SK-N-SH (cell line): ENCODE measurements around the gene CD53. TPM values are rescaled to one million over a fixed set of nuclear protein-coding genes. Genes with fewer than 3 reads are reported as not detected.
"Not testable (repeated sequence)": the region's sequence is repeated elsewhere in the genome, so short reads cannot be mapped to it uniquely, and the experiment has no call there.

Source experiments
- CTCF ChIA-PET: fragments of 300-600, 350-600 bp; formaldehyde crosslinking; extraction: SDS; loops from one replicate; lab custom pipeline; 2021; lab: Yijun Ruan, JAX
- POLR2A ChIA-PET: fragments of 350-600 bp; sonication (Branson Sonifier 250); formaldehyde crosslinking; extraction: SDS; loops from one replicate; lab custom pipeline; 2020; ENCODE audit warnings: antibody characterized with exemption, inconsistent platforms; lab: Yijun Ruan, JAX
- DNase-seq: peaks from one replicate; pipeline ENCODE4 v3.0.0; 2012
- H2AFZ ChIP-seq: fragments of 200-600 bp; sonication (generic); 2 replicates; pipeline ENCODE4 v1.8.1; 2016; ENCODE audit warnings: antibody characterized with exemption, mild to moderate bottlenecking, low read depth
- H3F3A ChIP-seq: fragments of 200-600 bp; sonication (generic); replicated peaks from 2 replicates; pipeline ENCODE3; 2016; ENCODE audit warnings: antibody characterized with exemption, mild to moderate bottlenecking; ENCODE audit not compliant: insufficient read depth
- H3K27ac ChIP-seq, 2 experiments: fragments of 200-500 bp in 1 of 2; fragments of 200-600 bp in 1 of 2; sonication (Bioruptor generic) in 1 of 2; sonication (generic), shearing (Covaris generic) in 1 of 2; 2 replicates each; pipeline versions ENCODE4 v1.5.1 to v1.6.1; 2014 to 2016; ENCODE audit warnings: low read depth in 2 of 2, inconsistent platforms in 1 of 2, low read length in 1 of 2, mild to moderate bottlenecking in 1 of 2, mixed read lengths in 1 of 2
- H3K27me3 ChIP-seq: fragments of 200-600 bp; sonication (generic), shearing (Covaris generic); 2 replicates; pipeline ENCODE4 v1.6.1; 2016; ENCODE audit warnings: mixed run types; ENCODE audit not compliant: insufficient read depth
- H3K36me3 ChIP-seq, 2 experiments: fragments of 200-500 bp in 1 of 2; fragments of 200-600 bp in 1 of 2; sonication (Bioruptor generic) in 1 of 2; sonication (generic) in 1 of 2; replicated peaks in 1 of 2; 2 replicates each; pipeline versions ENCODE3 to v1.5.1; 2014 to 2016; ENCODE audit warnings: low read length in 1 of 2, mild to moderate bottlenecking in 1 of 2; ENCODE audit not compliant: insufficient read depth in 2 of 2, control insufficient read depth in 1 of 2
- H3K4me1 ChIP-seq, 2 experiments: fragments of 200-500 bp in 1 of 2; fragments of 200-600 bp in 1 of 2; sonication (Bioruptor generic) in 1 of 2; sonication (generic), shearing (Covaris generic) in 1 of 2; 2 replicates each; pipeline versions ENCODE4 v1.5.1 to v1.6.1; 2014 to 2016; ENCODE audit warnings: low read depth in 1 of 2, low read length in 1 of 2, mixed run types in 1 of 2; ENCODE audit not compliant: insufficient read depth in 2 of 2, control insufficient read depth in 1 of 2
- H3K4me2 ChIP-seq: fragments of 200-600 bp; sonication (generic), shearing (Covaris generic); 2 replicates; pipeline ENCODE4 v1.6.1; 2017; ENCODE audit warnings: mixed run types
- H3K4me3 ChIP-seq, 2 experiments: fragments of 200-500 bp in 1 of 2; fragments of 200-600 bp in 1 of 2; sonication (Bioruptor generic) in 1 of 2; sonication (generic), shearing (Covaris generic) in 1 of 2; 2 replicates each; pipeline versions ENCODE4 v1.5.1 to v1.8.1; 2014 to 2016; ENCODE audit warnings: low read depth in 2 of 2, inconsistent platforms in 1 of 2, low read length in 1 of 2, mild to moderate bottlenecking in 1 of 2, mixed read lengths in 1 of 2, moderate library complexity in 1 of 2
- H3K79me2 ChIP-seq: fragments of 200-600 bp; sonication (generic); 2 replicates; pipeline ENCODE4 v1.8.1; 2017; ENCODE audit warnings: mild to moderate bottlenecking; ENCODE audit not compliant: insufficient read depth
- H3K9ac ChIP-seq: fragments of 200-600 bp; sonication (generic); 2 replicates; pipeline ENCODE4 v1.6.1; 2017; ENCODE audit warnings: mixed run types
- H3K9me2 ChIP-seq: fragments of 200-600 bp; sonication (generic); 2 replicates; pipeline ENCODE4 v1.6.1; 2017; ENCODE audit warnings: mixed run types
- H3K9me3 ChIP-seq: fragments of 200-600 bp; sonication (generic); 2 replicates; pipeline ENCODE4 v1.6.1; 2017; ENCODE audit warnings: mixed run types, mild to moderate bottlenecking, moderate library complexity
- H4K20me1 ChIP-seq: fragments of 200-600 bp; sonication (generic); 2 replicates; pipeline ENCODE4 v1.6.1; 2017; ENCODE audit warnings: mild to moderate bottlenecking, mixed run types; ENCODE audit not compliant: insufficient read depth
- CTCF ChIP-seq: fragments of 200-600 bp; sonication (generic); IDR thresholded peaks from 2 replicates; pipeline ENCODE4 v1.6.1; 2017; ENCODE audit warnings: antibody characterized with exemption, mild to moderate bottlenecking, moderate library complexity
- EP300 ChIP-seq, 2 experiments: IDR thresholded peaks; 2 replicates each; pipeline versions ENCODE4 v1.4.0 to v1.6.1; 2012; ENCODE audit warnings: borderline replicate concordance in 1 of 2, low read depth in 1 of 2, low read length in 1 of 2
- IRF3 ChIP-seq: fragments of 150-350 bp; IDR thresholded peaks from 2 replicates; pipeline ENCODE4 v1.6.1; 2016; ENCODE audit warnings: mild to moderate bottlenecking, low read depth, low read length
- MAX ChIP-seq: IDR thresholded peaks from 2 replicates; pipeline ENCODE4 v1.4.0; 2012; ENCODE audit warnings: low read depth
- MXI1 ChIP-seq: IDR thresholded peaks from 2 replicates; pipeline ENCODE4 v1.6.1; 2012; ENCODE audit warnings: mild to moderate bottlenecking, low read depth, low read length, improper control_type of control experiment
- PBX3 ChIP-seq: IDR thresholded peaks from 2 replicates; pipeline ENCODE4; 2012
- POLR2AphosphoS5 ChIP-seq: IDR thresholded peaks from 2 replicates; pipeline ENCODE4 v1.6.1; 2012; ENCODE audit warnings: low read depth, low read length
- RAD21 ChIP-seq: IDR thresholded peaks from 2 replicates; pipeline ENCODE4 v1.6.1; 2012; ENCODE audit warnings: mild to moderate bottlenecking, low read length
- RCOR1 ChIP-seq: fragments of 150-350 bp; IDR thresholded peaks from 2 replicates; pipeline ENCODE4 v1.6.1; 2017; ENCODE audit warnings: antibody characterized with exemption, low read length
- SIN3A ChIP-seq: IDR thresholded peaks from 2 replicates; pipeline ENCODE4 v1.6.1; 2012; ENCODE audit warnings: low read depth, mild to moderate bottlenecking, low read length, moderate library complexity, borderline replicate concordance
- SMC3 ChIP-seq: IDR thresholded peaks from 2 replicates; pipeline ENCODE4 v1.6.1; 2012; ENCODE audit warnings: low read depth, low read length, improper control_type of control experiment
- TEAD4 ChIP-seq: IDR thresholded peaks from 2 replicates; pipeline ENCODE4 v1.4.0; 2012; ENCODE audit warnings: mild to moderate bottlenecking, borderline replicate concordance; ENCODE audit not compliant: insufficient read depth
- YY1 ChIP-seq: IDR thresholded peaks from 2 replicates; pipeline ENCODE4 v1.4.0; 2012; ENCODE audit warnings: low read depth, mild to moderate bottlenecking
- WGBS: methylation state at CpG from one replicate; pipeline ENCODE4 v1.1.6; 2017; ENCODE audit warnings: low lambda C conversion rate; 5-methylcytosine and 5-hydroxymethylcytosine counted together
- polyA plus RNA-seq, 3 experiments: library from polyadenylated mRNA; depleted of rRNA; stranded (reverse); fragments of >200 nt; gene quantifications; 2 replicates each; pipeline ENCODE4 v1.2.3, GENCODE V29; 2012

The CD53 gene
- polyA plus RNA-seq, 1 of the 3 experiments (the other 2 are of a cell fraction) = not detected

GRCh38 chr1:110928904-110929303, 56.0 kb downstream of the CD53 start:
- ChIA-PET CTCF (no interaction called here), POLR2A (no interaction called here)
- Histone ChIP-seq H3K9me3 (no peaks in the 10 kb centered on the region), H3K36me3 (no peaks in the 10 kb centered on the region), H3K9ac (no peak overlapping the region), H3K4me1 (no peaks in the 10 kb centered on the region), H3K79me2 (no peaks in the 10 kb centered on the region), H4K20me1 (no peaks in the 10 kb centered on the region), H3K4me2 (no peak overlapping the region), H3K27ac (no peak overlapping the region), H3K9me2 (no peaks in the 10 kb centered on the region), H3K4me3 (no peak overlapping the region), H2AFZ (no peak overlapping the region), H3K27me3 (no peaks in the 10 kb centered on the region), H3F3A (no peaks in the 10 kb centered on the region)
- TF ChIP-seq PBX3 (no peak), YY1 (no peak), RAD21 (no peak), IRF3 (no peak), MXI1 (no peak), EP300 (IDR thresholded peaks at IDR 0.05; ENCODE audit: borderline replicate concordance in 1 of 2, low read depth in 1 of 2, low read length in 1 of 2) (no peak)
- DNase-seq = no peak
- WGBS = 1% methylated on average over 2 of the region's 2 CpGs

GRCh38 chr1:110931097-110931496, 58.1 kb downstream of the CD53 start:
- H3K9me2 ChIP-seq, CTCF ChIA-PET, H4K20me1 ChIP-seq, H3K79me2 ChIP-seq, H3K4me1 ChIP-seq, H3K27ac ChIP-seq, H3K4me2 ChIP-seq, H3K4me3 ChIP-seq, H3F3A ChIP-seq, POLR2A ChIA-PET, H3K36me3 ChIP-seq, DNase-seq, H3K9me3 ChIP-seq, H2AFZ ChIP-seq, H3K27me3 ChIP-seq, H3K9ac ChIP-seq: not testable (repeated sequence)
- 71% methylated on average over 3 of the region's 3 CpGs for WGBS

GRCh38 chr1:110936567-110936966, 63.6 kb downstream of the CD53 start:
- H3K4me2 ChIP-seq = no peak overlapping the region
- no peaks in the 10 kb centered on the region for H3K27me3 ChIP-seq
- no peak overlapping the region for H3K9ac ChIP-seq
- H3K9me3 ChIP-seq = no peaks in the 10 kb centered on the region
- H2AFZ ChIP-seq = no peak overlapping the region
- no peak overlapping the region for H3K27ac ChIP-seq
- H3K36me3 ChIP-seq = no peaks in the 10 kb centered on the region
- ChIA-PET CTCF (no interaction called here), POLR2A (no interaction called here)
- no peaks in the 10 kb centered on the region for H4K20me1 ChIP-seq
- H3K9me2 ChIP-seq = no peaks in the 10 kb centered on the region
- 6% methylated on average over 1 of the region's 1 CpG for WGBS
- TF ChIP-seq POLR2AphosphoS5 = no peak
- no peak for TF ChIP-seq CTCF
- no peak for TF ChIP-seq RCOR1
- no peak for TF ChIP-seq TEAD4
- no peak for TF ChIP-seq PBX3
- TF ChIP-seq MAX = no peak
- TF ChIP-seq SIN3A = no peak
- TF ChIP-seq SMC3 = no peak
- no peak for DNase-seq
- H3K79me2 ChIP-seq = no peaks in the 10 kb centered on the region
- H3F3A ChIP-seq = no peaks in the 10 kb centered on the region
- no peak overlapping the region for H3K4me3 ChIP-seq
- no peaks in the 10 kb centered on the region for H3K4me1 ChIP-seq
